Sigmoid colon (tissue), 4 donors: ENCODE results near the gene ABLIM2.

Experiments used
- EP300 ChIP-seq, 4 donors: sonication (generic); formaldehyde crosslinking; IDR thresholded peaks; one replicate each; pipeline ENCODE4 v1.6.1; 2017; ENCODE audit warnings: antibody characterized with exemption in 4 of 4
- POLR2AphosphoS5 ChIP-seq, 4 donors: sonication (generic); formaldehyde crosslinking; IDR thresholded peaks; one replicate each; pipeline ENCODE4 v1.6.1; 2017; ENCODE audit warnings: antibody characterized with exemption in 4 of 4
- TF ChIP-seq, protein P1 (sequence below), 4 experiments: fragments of 450-650 bp in 3 of 4; fragments of 200-600 bp in 1 of 4; IDR thresholded peaks; one replicate each; pipeline ENCODE4 v1.5.1; 2016 to 2019; ENCODE audit warnings: antibody characterized with exemption in 4 of 4, mild to moderate bottlenecking in 3 of 4, moderate library complexity in 2 of 4

DNA sequence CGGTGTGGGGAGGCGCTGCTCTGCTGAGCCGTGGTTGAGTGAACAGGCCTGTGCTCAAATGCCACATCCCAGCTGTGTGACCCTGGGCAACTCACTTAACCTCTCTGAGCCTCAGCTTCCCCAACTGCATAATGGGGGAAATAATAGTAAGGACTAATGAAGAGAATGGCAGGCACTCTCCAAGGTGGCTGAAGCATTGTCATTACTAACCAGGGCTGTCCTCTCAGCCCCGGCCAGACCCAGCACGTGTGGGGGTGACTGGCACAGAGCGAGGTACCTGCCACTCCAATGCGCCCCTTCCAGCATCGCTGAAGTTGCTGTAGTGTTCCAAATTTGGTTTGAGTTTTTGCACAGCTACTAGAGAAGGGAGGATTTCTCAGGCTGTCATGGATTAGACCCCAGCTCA, 80.0 kb downstream of the ABLIM2 start:
- TF ChIP-seq, protein P1, sequence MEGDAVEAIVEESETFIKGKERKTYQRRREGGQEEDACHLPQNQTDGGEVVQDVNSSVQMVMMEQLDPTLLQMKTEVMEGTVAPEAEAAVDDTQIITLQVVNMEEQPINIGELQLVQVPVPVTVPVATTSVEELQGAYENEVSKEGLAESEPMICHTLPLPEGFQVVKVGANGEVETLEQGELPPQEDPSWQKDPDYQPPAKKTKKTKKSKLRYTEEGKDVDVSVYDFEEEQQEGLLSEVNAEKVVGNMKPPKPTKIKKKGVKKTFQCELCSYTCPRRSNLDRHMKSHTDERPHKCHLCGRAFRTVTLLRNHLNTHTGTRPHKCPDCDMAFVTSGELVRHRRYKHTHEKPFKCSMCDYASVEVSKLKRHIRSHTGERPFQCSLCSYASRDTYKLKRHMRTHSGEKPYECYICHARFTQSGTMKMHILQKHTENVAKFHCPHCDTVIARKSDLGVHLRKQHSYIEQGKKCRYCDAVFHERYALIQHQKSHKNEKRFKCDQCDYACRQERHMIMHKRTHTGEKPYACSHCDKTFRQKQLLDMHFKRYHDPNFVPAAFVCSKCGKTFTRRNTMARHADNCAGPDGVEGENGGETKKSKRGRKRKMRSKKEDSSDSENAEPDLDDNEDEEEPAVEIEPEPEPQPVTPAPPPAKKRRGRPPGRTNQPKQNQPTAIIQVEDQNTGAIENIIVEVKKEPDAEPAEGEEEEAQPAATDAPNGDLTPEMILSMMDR (IDR thresholded peaks at IDR 0.05) = no peak
- no peak for TF ChIP-seq EP300 (IDR thresholded peaks at IDR 0.05)
- TF ChIP-seq POLR2AphosphoS5 (IDR thresholded peaks at IDR 0.05) = no peak
